ENCODE data around the gene ZNF761.

ZNF761 gene

GRCh38 chr19:53506728-53507127 is 74.9 kb downstream of the ZNF761 start:
- TF ChIP-seq YY1 (IDR thresholded peaks at IDR 0.05; ENCODE audit: low read depth), result no peak

Data from Ishikawa (cell line).